ENCODE data around the gene LYZL4.

LYZL4 gene, protein sequence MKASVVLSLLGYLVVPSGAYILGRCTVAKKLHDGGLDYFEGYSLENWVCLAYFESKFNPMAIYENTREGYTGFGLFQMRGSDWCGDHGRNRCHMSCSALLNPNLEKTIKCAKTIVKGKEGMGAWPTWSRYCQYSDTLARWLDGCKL

DNA sequence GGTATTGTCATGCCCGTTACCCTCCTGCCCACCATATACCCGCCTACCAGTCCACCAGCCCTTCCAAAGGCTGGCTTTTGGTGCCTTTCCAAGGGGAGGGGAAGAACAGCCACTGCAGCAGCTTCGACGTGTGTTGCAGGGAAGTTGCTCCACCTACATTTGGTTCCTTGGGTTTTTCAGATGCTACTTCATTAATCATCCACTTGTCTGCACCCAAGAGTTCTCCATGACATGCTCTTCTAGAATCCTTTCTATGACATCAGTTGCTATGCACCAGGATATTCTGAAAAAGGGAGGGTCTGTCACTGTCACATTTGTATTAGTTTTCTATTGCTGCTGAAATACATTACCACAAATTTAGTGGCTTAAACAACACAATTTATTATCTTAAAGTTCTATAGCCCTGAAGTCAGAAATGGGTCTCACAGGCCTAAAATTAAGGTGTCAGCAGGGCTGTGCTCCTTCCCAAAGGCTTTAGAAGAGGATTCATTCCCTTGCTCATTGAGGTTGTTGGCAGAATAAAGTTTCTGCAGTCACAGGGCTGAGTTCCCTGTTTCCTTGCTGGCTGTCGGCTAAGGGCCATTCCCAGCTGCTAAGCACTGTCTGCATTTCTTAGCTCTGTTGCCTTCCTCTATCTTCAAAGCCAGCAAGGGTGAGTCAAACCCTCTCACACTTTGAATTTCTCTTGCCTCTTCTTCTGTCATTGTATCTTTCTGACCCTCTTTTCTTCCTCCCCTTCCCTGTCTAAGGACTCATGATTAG, at the start of gene LYZL4:
Gene LYZL4 (minus strand): TSS at position 241 of the 762 bp plus-strand sequence. CDS start 3,359 bp downstream, outside the sequence.
- TF ChIP-seq, protein P1, sequence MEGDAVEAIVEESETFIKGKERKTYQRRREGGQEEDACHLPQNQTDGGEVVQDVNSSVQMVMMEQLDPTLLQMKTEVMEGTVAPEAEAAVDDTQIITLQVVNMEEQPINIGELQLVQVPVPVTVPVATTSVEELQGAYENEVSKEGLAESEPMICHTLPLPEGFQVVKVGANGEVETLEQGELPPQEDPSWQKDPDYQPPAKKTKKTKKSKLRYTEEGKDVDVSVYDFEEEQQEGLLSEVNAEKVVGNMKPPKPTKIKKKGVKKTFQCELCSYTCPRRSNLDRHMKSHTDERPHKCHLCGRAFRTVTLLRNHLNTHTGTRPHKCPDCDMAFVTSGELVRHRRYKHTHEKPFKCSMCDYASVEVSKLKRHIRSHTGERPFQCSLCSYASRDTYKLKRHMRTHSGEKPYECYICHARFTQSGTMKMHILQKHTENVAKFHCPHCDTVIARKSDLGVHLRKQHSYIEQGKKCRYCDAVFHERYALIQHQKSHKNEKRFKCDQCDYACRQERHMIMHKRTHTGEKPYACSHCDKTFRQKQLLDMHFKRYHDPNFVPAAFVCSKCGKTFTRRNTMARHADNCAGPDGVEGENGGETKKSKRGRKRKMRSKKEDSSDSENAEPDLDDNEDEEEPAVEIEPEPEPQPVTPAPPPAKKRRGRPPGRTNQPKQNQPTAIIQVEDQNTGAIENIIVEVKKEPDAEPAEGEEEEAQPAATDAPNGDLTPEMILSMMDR (IDR thresholded peaks at IDR 0.05; ENCODE audit: low read depth, low read length) = no peak
- no peak within 1 kb of the TSS for H3K4me3 ChIP-seq (ENCODE audit: low read depth, low read length)

DNA sequence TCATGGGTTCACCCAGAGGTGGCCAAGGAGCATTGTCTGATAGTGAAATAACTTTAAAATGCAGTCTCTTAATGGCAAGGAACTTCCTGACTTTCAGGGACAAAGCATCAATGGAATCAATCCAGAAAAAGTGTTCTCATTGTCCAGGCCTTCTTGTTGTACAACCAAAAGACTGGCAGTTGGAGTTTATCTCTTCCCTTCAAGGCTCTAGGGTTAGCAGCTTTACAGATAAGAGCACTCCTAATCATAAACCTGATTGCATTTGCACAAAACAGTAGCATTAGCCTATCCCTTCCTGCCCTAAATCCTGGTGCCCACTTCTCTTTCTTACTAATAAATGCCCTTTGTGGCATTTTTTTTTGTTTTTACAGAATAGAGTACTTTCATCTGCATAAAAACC, 48.7 kb upstream of the LYZL4 start:
- TF ChIP-seq, protein P1 (IDR thresholded peaks at IDR 0.05; ENCODE audit: low read depth, low read length) = no peak
- no peak overlapping the region for H3K4me3 ChIP-seq (ENCODE audit: low read depth, low read length)

DNA sequence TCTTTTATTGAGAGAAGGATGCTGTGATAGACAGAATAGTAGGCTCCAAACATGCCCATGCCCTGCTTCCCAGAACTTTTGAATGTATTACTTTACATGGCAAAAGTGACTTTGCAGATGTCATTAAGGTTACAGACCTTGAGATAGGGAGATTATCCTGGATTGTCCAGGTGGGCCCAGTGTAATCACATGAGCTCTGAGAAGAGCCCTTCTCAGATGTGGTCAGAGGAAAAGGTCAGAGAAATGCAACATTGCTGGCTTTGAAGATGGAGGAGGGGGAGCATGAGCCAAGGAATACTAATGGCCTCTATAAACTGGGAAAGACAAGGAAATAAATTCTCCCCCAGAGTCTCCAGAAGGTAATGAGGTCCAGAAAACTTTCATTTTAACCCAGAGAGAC, 45.8 kb upstream of the LYZL4 start:
- TF ChIP-seq, protein P1 (IDR thresholded peaks at IDR 0.05; ENCODE audit: low read depth, low read length) = no peak
- no peak overlapping the region for H3K4me3 ChIP-seq (ENCODE audit: low read depth, low read length)

DNA sequence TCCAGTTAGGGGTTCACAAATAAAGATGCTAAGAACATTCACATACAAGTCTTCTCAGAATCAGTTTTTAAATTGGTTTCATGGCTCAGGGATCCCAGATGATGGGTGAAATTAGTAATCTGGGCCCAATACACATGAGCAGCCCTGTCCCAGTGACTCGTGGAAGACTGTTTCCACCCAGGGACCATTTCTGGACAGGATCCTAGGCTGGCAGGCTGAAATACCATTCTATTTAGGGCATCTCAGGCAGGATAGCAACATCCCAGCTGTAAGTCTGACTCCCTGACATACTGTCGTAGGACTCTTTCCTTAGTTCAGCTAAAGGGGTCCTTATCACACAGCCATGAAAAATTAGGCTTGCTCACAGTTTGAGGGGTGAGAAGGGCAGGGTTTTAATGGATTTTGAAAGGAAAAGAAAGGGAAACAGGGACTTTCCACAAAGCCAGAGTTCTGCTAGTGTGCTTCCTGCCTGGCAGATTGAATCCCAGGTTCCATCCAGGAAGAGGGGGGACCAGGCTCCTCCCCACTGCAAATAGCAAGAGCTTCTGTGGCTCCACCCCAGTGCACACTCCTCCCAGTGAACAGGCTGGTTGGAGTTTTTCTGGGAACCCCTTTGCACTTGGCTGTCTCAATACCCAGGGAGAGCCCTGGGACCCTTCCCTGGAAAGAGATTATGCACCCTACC, 41.3 kb upstream of the LYZL4 start:
- TF ChIP-seq, protein P1 (IDR thresholded peaks at IDR 0.05; ENCODE audit: low read depth, low read length) = no peak
- H3K4me3 ChIP-seq (ENCODE audit: low read depth, low read length) = no peak overlapping the region

DNA sequence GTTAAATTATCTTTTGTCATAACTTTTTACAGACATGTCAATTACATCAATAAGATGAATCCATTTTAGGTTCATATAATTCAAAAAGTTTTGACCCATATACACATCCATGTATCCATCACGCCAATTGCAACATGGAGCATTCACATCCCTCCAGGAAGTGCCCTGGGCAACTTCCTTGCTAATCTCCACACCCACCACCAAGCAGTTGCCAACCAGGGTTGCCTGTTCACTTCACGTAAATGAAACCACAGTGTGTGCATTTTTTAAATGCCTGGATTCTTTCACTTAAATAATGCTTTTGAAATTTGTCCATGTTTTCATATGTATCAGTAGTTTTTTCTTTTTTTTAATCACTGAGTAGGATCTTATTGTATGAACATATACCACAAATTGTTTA, 40.7 kb upstream of the LYZL4 start:
- TF ChIP-seq, protein P1 (IDR thresholded peaks at IDR 0.05; ENCODE audit: low read depth, low read length) = no peak
- H3K4me3 ChIP-seq (ENCODE audit: low read depth, low read length) = no peak overlapping the region

DNA sequence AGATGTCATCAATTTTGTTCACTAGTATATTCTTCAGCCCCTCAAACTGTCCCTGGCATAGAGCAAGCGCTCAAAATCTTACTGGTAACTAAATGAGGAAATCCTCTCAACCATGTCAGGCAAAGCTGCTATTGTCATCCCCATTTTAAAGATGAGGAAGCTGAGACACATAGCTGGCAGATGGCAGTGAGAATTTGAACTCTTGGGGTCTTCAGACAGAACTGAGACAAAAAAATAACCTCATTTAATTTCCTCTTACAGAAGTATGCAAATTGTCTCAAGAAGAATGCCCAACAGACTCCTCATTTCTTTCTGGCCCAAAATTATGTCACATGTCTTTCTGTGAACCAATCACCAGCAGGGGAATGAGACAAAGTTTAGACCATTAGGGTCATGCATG, 40.2 kb upstream of the LYZL4 start:
- TF ChIP-seq, protein P1 (IDR thresholded peaks at IDR 0.05; ENCODE audit: low read depth, low read length) = no peak

DNA sequence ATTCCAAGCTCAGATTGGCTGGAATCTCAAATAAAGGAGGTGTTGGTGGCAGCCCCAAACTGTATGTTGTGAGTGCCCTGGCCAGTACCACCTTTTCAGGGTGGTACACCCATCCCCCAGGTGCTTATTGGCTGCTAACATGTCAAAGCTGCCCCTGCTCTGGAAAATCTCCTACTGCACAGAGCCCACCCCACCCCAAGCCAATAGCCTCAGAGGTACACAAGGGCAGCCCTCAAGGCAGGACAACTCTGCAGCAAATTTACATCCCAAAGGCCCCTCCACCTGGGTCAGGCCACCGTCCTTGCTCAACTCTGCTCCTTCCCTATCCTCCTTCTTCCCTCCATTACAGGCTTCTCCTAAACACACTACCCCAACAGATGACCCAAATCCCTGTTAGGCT, 37.1 kb upstream of the LYZL4 start:
- TF ChIP-seq, protein P1 (IDR thresholded peaks at IDR 0.05; ENCODE audit: low read depth, low read length) = no peak
- H3K4me3 ChIP-seq (ENCODE audit: low read depth, low read length) = no peak overlapping the region

More for the DNA sequence above, 40.2 kb upstream of the LYZL4 start:
- no peak overlapping the region for H3K4me3 ChIP-seq (ENCODE audit: low read depth, low read length)
